Measurements from ENCODE around the gene SCGB1A1.

DNA sequence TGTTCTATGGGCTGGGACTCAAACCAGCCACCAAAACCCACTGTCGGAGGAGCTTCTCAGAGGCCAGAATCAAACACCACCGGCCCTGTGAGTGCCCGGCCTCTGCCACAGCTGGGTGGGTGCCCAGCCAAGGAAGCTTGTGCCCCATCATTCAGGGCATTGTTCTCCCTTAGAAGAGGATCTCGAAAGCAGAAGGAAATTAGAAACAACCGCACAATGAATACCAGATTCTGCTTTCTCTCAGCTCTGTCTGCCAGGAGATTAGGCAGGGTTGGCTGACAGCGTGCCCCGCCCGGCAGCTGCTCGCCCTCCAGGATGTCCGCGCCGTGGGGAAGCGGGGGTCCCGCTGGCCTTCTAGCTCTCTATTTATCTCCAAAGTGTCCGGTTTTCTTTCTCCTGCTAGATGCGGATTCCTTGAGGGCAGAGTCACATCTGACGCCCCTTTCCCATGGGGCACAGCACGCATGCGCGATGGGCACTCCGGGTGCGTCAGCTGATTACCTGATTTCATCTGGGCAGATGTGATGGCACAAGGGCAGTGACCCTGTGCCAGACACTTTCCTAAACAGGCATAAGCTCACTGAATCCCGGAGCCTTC, 25.5 kb downstream of the SCGB1A1 start:
- TF ChIP-seq, protein P1, sequence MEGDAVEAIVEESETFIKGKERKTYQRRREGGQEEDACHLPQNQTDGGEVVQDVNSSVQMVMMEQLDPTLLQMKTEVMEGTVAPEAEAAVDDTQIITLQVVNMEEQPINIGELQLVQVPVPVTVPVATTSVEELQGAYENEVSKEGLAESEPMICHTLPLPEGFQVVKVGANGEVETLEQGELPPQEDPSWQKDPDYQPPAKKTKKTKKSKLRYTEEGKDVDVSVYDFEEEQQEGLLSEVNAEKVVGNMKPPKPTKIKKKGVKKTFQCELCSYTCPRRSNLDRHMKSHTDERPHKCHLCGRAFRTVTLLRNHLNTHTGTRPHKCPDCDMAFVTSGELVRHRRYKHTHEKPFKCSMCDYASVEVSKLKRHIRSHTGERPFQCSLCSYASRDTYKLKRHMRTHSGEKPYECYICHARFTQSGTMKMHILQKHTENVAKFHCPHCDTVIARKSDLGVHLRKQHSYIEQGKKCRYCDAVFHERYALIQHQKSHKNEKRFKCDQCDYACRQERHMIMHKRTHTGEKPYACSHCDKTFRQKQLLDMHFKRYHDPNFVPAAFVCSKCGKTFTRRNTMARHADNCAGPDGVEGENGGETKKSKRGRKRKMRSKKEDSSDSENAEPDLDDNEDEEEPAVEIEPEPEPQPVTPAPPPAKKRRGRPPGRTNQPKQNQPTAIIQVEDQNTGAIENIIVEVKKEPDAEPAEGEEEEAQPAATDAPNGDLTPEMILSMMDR (IDR thresholded peaks at IDR 0.05) = no peak
- no peak for TF ChIP-seq EZH2 (IDR thresholded peaks at IDR 0.05; ENCODE audit: borderline replicate concordance, insufficient read depth, low read depth, low read length, poor library complexity, severe bottlenecking)

Measured in B cell (primary cell).